ENCODE results near the gene SLC25A13. TPM values are rescaled to one million over a fixed set of nuclear protein-coding genes. Genes with fewer than 3 reads are reported as not detected.

The SLC25A13 gene
- polyA plus RNA-seq, 1 of the 3 experiments (the other 2 are of a cell fraction) = 16.0 TPM

DNA sequence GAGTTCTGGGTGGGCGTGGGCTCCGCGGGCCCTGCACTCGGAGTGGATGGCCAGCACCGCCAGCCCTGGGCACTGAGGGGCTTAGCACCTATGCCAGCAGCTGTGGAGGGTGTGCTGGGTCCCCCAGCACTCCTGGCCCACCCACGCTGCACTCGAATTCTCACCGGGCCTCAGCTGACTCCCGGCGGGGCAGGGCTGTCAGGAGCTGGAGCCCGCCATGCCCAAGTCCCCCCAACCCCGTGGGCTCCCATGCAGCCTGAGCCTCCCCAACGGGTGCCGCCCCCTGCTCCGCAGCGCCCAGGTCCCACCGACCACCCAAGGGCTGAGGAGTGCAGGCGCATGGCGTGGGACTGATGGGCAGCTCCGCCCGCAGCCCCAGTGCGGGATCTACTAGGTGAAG is 93.1 kb downstream of the SLC25A13 start:
- no peak for DNase-seq
- peaks cover 0 to 2% of the 10 kb centered on the region in 2 experiments; a peak in 1 of 4 replicates for H3K4me1 ChIP-seq (ENCODE audit: control insufficient read depth in 1 of 2, insufficient read depth in 2 of 2, low read depth in 1 of 2, low read length in 1 of 2)
- no peak overlapping the region for H2AFZ ChIP-seq (ENCODE audit: low read depth)
- H3K4me3 ChIP-seq (ENCODE audit: low read depth in 2 of 2, low read length in 1 of 2) = no peak overlapping the region
- H3K27ac ChIP-seq (ENCODE audit: low read depth in 2 of 2, low read length in 1 of 2) = no peak overlapping the region
- H3K4me2 ChIP-seq = no peak overlapping the region
- no peaks in the 10 kb centered on the region for H3K9me2 ChIP-seq
- H3K27me3 ChIP-seq (ENCODE audit: insufficient read depth) = no peaks in the 10 kb centered on the region
- TF ChIP-seq, protein P1, sequence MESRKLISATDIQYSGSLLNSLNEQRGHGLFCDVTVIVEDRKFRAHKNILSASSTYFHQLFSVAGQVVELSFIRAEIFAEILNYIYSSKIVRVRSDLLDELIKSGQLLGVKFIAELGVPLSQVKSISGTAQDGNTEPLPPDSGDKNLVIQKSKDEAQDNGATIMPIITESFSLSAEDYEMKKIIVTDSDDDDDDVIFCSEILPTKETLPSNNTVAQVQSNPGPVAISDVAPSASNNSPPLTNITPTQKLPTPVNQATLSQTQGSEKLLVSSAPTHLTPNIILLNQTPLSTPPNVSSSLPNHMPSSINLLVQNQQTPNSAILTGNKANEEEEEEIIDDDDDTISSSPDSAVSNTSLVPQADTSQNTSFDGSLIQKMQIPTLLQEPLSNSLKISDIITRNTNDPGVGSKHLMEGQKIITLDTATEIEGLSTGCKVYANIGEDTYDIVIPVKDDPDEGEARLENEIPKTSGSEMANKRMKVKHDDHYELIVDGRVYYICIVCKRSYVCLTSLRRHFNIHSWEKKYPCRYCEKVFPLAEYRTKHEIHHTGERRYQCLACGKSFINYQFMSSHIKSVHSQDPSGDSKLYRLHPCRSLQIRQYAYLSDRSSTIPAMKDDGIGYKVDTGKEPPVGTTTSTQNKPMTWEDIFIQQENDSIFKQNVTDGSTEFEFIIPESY (IDR thresholded peaks at IDR 0.05; ENCODE audit: borderline replicate concordance, low read depth) = no peak
- TF ChIP-seq, protein P2, sequence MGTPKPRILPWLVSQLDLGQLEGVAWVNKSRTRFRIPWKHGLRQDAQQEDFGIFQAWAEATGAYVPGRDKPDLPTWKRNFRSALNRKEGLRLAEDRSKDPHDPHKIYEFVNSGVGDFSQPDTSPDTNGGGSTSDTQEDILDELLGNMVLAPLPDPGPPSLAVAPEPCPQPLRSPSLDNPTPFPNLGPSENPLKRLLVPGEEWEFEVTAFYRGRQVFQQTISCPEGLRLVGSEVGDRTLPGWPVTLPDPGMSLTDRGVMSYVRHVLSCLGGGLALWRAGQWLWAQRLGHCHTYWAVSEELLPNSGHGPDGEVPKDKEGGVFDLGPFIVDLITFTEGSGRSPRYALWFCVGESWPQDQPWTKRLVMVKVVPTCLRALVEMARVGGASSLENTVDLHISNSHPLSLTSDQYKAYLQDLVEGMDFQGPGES (IDR thresholded peaks at IDR 0.05; ENCODE audit: low read depth, low read length) = no peak
- no peak for TF ChIP-seq RFX5 (IDR thresholded peaks at IDR 0.05; ENCODE audit: low read length)
- TF ChIP-seq, protein P3, sequence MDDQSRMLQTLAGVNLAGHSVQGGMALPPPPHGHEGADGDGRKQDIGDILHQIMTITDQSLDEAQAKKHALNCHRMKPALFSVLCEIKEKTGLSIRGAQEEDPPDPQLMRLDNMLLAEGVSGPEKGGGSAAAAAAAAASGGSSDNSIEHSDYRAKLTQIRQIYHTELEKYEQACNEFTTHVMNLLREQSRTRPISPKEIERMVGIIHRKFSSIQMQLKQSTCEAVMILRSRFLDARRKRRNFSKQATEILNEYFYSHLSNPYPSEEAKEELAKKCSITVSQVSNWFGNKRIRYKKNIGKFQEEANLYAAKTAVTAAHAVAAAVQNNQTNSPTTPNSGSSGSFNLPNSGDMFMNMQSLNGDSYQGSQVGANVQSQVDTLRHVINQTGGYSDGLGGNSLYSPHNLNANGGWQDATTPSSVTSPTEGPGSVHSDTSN (IDR thresholded peaks at IDR 0.05) = no peak
- no peak for TF ChIP-seq TAF1 (IDR thresholded peaks at IDR 0.05; ENCODE audit: borderline replicate concordance, low read depth, low read length)
- no peak for TF ChIP-seq EP300 (IDR thresholded peaks at IDR 0.05; ENCODE audit: borderline replicate concordance in 1 of 2, low read depth in 1 of 2, low read length in 1 of 2)
- no peak for TF ChIP-seq CHD2 (IDR thresholded peaks at IDR 0.05; ENCODE audit: low read length, partially characterized antibody)
- TF ChIP-seq MXI1 (IDR thresholded peaks at IDR 0.05; ENCODE audit: low read depth, low read length) = no peak
- no peak for TF ChIP-seq FOSL2 (IDR thresholded peaks at IDR 0.05; ENCODE audit: borderline replicate concordance, low read depth)
- TF ChIP-seq, protein P4, sequence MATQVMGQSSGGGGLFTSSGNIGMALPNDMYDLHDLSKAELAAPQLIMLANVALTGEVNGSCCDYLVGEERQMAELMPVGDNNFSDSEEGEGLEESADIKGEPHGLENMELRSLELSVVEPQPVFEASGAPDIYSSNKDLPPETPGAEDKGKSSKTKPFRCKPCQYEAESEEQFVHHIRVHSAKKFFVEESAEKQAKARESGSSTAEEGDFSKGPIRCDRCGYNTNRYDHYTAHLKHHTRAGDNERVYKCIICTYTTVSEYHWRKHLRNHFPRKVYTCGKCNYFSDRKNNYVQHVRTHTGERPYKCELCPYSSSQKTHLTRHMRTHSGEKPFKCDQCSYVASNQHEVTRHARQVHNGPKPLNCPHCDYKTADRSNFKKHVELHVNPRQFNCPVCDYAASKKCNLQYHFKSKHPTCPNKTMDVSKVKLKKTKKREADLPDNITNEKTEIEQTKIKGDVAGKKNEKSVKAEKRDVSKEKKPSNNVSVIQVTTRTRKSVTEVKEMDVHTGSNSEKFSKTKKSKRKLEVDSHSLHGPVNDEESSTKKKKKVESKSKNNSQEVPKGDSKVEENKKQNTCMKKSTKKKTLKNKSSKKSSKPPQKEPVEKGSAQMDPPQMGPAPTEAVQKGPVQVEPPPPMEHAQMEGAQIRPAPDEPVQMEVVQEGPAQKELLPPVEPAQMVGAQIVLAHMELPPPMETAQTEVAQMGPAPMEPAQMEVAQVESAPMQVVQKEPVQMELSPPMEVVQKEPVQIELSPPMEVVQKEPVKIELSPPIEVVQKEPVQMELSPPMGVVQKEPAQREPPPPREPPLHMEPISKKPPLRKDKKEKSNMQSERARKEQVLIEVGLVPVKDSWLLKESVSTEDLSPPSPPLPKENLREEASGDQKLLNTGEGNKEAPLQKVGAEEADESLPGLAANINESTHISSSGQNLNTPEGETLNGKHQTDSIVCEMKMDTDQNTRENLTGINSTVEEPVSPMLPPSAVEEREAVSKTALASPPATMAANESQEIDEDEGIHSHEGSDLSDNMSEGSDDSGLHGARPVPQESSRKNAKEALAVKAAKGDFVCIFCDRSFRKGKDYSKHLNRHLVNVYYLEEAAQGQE (IDR thresholded peaks at IDR 0.05; ENCODE audit: low read depth, low read length) = no peak
- TF ChIP-seq EZH2phosphoT487 (IDR thresholded peaks at IDR 0.05; ENCODE audit: borderline replicate concordance, low read depth) = no peak
- no peak for TF ChIP-seq POLR2AphosphoS5 (IDR thresholded peaks at IDR 0.05; ENCODE audit: low read depth, low read length)
- no peak for TF ChIP-seq RAD21 (IDR thresholded peaks at IDR 0.05; ENCODE audit: low read length)
- TF ChIP-seq SIN3A (IDR thresholded peaks at IDR 0.05; ENCODE audit: borderline replicate concordance, low read depth, low read length) = no peak
- whole genome bisulfite sequencing (ENCODE audit: low lambda C conversion rate) = 97% methylated on average over 12 of the region's 22 CpGs
- H3K9me3 ChIP-seq = no peaks in the 10 kb centered on the region
- peaks cover 5% of the 10 kb centered on the region; the same call in 1 of the 2 replicates for H4K20me1 ChIP-seq (ENCODE audit: insufficient read depth)
- CTCF ChIA-PET = interaction anchor here (1.1 kb wide), 1 partner anchor 799 kb away, joined by 4 read pairs; no protein-coding TSS in a partner anchor
- peaks cover 0 to 13% of the 10 kb centered on the region in 2 experiments for H3K36me3 ChIP-seq (replicated peaks in 1 of 2; ENCODE audit: control insufficient read depth in 1 of 2, insufficient read depth in 2 of 2, low read length in 1 of 2)
- H3K79me2 ChIP-seq (ENCODE audit: insufficient read depth) = peaks cover 16% of the 10 kb centered on the region; the same call in 1 of the 2 replicates
- no peak overlapping the region for H3K9ac ChIP-seq
- no peaks in the 10 kb centered on the region for H3F3A ChIP-seq (replicated peaks; ENCODE audit: insufficient read depth)
- POLR2A ChIA-PET = no interaction called here
